GM18520 (cell line): ENCODE results near the gene FKBP10.

ENCODE experiments used
- ATAC-seq: cut with Tn5 transposase; IDR thresholded peaks from one replicate; pipeline ENCODE4 v1.9.1; 2021; ENCODE audit not compliant: unreplicated experiment

FKBP10 gene

GRCh38 chr17:41782142-41782541 lies 30.7 kb upstream of the FKBP10 start:
- ATAC-seq: no peak

GRCh38 chr17:41784207-41784744 lies 28.5 kb upstream of the FKBP10 start:
- ATAC-seq: no peak

- no peak for ATAC-seq
These were observed 27.5 kb upstream of the FKBP10 start for GRCh38 chr17:41785091-41785858.

- no peak for ATAC-seq
These were observed 27.0 kb upstream of the FKBP10 start for GRCh38 chr17:41785859-41786226.

GRCh38 chr17:41786227-41787020 lies 26.4 kb upstream of the FKBP10 start, which contains the start of gene JUP:
TSS of gene JUP (minus strand) at chr17:41786711. CDS start at chr17:41771854, 14,857 bp downstream.
- no peak for ATAC-seq

GRCh38 chr17:41787021-41787418 lies 25.8 kb upstream of the FKBP10 start:
- no peak for ATAC-seq

- no peak for ATAC-seq
These were observed 19.7 kb upstream of the FKBP10 start for GRCh38 chr17:41792845-41793783.

- no peak for ATAC-seq
These were observed 18.8 kb upstream of the FKBP10 start for GRCh38 chr17:41793784-41794539.

GRCh38 chr17:41794540-41794975 lies 18.2 kb upstream of the FKBP10 start:
- ATAC-seq: no peak

- ATAC-seq: no peak
These were observed 16.5 kb upstream of the FKBP10 start for GRCh38 chr17:41796121-41796895.

GRCh38 chr17:41797377-41797776 lies 15.4 kb upstream of the FKBP10 start:
- no peak for ATAC-seq

GRCh38 chr17:41799366-41799765 lies 13.4 kb upstream of the FKBP10 start:
- no peak for ATAC-seq

- no peak for ATAC-seq
These were observed 12.0 kb upstream of the FKBP10 start for GRCh38 chr17:41800601-41801373.

- no peak for ATAC-seq
These were observed 11.2 kb upstream of the FKBP10 start for GRCh38 chr17:41801374-41802271.

- ATAC-seq: no peak
These were observed 9.5 kb upstream of the FKBP10 start for GRCh38 chr17:41803049-41804020.

GRCh38 chr17:41806685-41807445 lies 5.9 kb upstream of the FKBP10 start:
- ATAC-seq: no peak
